HG03565 (cell line): ENCODE results near the gene PPFIA2.

ENCODE experiments used
- ATAC-seq: cut with Tn5 transposase; IDR thresholded peaks from one replicate; pipeline ENCODE4 v1.9.1; 2021; ENCODE audit warnings: mild to moderate bottlenecking, moderate library complexity; ENCODE audit not compliant: unreplicated experiment

PPFIA2 gene

DNA sequence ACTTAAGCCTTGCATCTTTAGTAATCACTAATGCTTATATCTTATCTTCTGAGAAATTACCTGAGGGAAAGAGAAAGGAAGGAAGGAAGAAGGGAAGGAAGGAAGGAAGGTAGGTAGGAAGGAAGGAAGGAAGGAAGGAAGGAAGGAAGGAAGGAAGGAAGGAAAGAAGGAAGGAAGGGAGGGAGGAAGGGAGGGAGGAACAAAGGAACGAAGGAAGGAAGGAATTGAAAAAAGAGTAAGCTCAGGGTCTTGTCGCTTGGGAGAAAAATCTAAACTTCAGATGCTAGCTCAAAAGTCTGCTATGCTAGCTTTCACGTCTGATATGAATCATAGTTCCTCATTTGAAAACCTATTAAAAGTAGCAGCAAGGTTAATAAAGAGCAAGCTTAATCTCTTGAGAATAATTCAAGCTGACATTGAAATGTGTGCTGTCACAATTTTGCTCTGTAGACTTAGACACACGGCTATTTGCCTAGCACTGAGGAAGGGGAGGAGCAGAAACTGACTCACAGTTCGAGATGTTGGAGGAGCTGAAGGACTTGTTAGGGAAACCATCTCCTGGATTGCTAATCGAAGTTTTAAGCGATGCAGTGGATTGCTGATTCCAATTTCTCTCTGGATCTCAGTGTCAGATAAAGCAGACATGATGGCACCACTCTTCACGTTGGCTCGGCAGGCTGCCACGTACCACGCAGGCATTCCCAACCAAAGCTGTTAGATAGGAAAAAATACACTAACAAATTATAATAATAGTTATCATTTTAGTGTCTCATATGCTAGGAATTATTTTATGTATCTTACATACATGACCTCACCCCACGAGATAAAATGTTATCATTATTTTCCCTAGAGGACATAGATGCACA lies 464.6 kb downstream of the PPFIA2 start:
- ATAC-seq = no peak

DNA sequence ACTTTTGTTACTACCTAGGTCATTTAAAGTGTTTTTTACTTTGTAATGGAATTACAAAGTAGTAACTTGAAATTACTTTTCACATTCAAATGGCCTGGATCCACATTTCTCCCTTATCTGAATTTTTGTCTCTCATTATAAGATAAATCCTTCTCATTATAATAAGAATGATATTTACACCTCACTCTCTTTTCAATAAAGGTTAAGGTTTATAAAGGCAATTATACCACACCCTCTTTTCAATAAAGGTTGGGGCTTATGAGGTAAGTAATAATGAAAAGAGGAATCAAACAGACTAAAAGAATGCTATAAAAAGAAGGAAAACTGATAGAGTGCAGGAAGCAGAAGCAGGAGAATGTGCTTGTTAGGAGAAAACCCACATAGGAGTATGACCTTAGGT lies 470.5 kb downstream of the PPFIA2 start:
- ATAC-seq = no peak

DNA sequence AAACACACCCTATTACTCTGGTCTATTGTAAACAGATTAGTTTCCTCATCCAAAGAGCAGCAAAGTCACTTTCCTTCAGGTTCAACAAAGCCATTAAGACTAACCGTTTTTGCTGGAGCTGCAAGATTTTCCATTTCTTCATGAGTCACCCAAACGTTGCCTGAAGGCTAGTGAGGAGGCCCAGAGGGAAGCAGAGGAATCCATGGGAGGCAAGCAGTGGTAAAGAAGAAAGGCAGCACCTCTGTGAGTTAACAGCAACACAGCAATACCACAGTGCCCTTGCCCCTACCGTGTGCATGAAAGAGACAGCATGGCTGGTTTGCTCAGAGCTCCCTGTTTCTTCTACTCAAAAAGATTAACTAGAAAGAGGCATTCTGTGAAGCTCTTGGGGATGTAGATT lies 475.0 kb downstream of the PPFIA2 start:
- no peak for ATAC-seq

DNA sequence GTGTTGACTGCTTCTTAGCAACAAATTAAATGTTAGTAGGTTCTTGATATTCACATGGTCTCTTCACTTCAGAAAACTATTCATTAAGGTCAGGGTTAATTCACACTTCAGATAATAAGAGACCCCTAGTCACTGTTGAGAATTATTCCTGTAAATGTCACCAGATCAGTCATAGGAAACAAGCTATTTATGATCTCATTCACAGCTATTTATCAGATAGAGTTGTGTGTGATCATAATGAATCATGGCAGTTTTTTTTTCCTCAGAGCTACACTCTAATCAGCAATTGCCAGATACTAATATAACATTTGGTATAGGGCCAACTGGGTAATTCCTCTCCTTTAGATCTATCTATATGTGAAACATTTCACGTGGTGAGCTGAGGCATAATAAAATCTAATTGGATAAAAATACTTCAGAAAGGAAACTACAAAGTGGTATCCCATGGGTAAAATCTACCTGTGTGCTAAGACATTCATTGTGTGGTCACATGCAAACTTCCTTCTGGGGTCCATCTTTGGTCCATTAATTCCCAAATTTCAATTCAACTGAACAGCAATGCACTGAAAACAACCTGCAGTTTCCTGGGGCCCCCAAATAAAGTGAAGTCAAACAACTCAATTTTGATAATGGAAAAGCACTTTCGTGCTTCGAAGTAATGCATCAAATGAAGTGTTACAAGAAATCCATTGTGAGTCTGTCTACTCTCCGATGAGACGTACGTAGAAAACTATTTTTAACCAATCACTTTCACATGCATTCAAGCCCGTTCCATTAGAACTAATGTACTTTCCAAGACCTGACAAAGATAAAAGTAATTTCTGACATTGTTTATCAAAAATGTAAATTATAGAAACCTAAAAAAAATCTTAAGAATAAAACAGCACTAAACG lies 484.3 kb downstream of the PPFIA2 start:
- ATAC-seq = no peak

DNA sequence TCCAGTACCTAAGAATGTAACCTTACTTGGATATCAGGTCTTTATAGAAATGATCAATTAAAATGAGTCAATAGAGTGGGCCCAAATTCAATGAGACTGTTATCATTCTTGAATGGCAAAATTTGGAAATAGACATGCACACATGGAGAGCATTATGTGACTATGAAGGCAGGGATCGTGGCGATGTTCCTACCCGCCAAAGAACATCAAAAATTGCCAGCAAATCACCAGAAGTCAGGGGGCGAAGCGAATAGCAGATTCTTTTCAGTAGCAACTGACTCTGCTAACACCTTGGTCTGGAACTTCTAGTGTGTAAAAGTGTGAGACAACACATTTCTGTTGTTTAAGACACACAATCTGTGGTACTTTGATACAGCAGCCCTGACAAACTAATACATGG lies 488.8 kb downstream of the PPFIA2 start:
- ATAC-seq = no peak

DNA sequence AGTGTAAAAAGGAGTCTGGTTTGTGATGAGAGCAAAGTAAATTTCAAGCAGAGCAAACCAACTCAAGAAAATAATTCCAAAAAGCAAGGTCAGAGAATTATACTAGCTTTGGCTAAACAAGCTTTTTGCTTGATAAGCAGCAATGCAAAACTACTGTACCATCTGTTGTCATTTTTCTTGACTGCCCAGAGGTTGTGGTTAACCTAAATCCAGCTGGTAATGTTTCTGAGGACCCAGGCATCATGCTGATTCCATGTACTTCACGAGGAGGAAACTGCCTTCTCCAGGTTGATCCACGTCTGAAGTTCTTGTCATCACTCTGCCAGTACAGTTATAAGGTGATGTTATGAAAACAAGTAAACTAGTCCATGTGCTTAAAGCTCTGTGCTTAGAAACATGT lies 496.1 kb downstream of the PPFIA2 start:
- ATAC-seq = no peak

DNA sequence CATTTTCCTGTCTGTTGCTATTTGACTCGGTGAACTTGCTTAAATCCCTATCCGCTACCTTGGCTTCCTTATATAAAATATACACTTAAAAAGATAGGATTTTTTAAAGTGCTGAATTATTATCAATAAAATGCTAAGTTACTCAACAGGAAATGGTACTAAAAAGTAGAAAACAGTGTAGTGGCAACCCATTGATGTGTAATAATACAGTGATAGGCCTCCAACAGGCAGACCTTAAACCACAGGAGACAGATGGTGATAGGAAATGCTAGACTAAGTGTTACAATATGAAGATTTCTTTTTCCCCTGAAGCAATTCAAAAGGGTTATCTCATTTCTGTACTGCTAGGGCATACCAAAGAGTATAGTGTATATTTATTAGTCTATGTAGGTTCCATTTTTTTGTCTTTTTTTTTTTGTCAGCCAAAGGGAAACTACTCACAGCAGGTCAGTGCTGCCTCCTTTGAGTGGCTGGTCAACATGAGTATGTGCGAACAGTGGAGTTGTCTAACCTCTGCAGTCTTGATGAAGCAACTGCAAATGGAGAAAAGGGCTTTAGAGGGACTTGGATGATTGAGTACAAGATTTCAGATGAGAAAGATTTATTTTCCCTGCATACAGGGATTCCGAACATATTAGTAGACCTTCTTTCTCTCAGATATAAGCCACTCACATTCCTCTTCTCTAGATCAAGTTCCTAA lies 497.5 kb downstream of the PPFIA2 start:
- ATAC-seq = no peak

DNA sequence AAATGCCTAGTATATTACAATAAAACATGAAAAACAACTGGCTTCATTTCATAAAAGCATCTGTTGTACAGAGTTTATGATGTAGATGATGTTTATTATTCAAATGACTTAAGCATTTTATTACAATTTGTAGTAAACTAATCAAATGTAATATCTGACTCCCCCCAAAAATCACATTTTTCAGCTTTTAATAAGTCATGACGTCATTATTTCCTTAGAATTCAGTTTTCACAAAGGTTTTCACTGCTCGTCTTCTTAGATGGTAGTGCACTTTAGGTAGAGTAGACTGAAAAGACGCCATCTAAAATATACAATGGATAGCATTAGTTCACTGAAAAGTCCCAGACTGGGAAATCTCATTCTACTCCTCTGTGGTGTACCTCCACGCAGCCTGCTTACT lies 499.8 kb downstream of the PPFIA2 start:
- no peak for ATAC-seq

GRCh38 chr12:81257947-81258551 lies 501.1 kb downstream of the PPFIA2 start:
- no peak for ATAC-seq

DNA sequence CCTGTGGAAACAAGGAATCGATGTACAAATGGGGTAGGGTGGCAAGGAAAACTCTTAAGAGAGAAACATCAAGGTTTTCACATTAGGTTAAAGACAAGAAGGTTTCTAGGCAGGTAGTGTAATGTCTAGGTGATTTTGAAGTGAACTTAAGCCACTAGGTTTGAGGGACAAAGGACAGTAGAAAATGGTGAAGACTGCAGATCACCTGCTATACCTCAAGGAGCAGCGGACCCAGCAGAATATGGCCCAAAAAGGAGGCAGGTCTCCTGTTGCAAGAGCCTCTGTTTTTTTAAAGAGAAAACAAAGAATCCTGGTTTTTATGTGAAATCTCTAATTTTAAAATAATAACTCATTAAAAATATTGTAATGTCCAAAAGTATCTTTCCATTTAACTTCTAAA lies 503.2 kb downstream of the PPFIA2 start:
- no peak for ATAC-seq

GRCh38 chr12:81255456-81255855 lies 503.7 kb downstream of the PPFIA2 start:
- ATAC-seq = no peak

- ATAC-seq = no peak
Observed at GRCh38 chr12:81253360-81253759, 505.8 kb downstream of the PPFIA2 start.

GRCh38 chr12:81252228-81252627 lies 506.9 kb downstream of the PPFIA2 start:
- no peak for ATAC-seq

GRCh38 chr12:81249976-81250375 lies 509.2 kb downstream of the PPFIA2 start:
- no peak for ATAC-seq

GRCh38 chr12:81245907-81246570 lies 513.1 kb downstream of the PPFIA2 start:
- no peak for ATAC-seq

DNA sequence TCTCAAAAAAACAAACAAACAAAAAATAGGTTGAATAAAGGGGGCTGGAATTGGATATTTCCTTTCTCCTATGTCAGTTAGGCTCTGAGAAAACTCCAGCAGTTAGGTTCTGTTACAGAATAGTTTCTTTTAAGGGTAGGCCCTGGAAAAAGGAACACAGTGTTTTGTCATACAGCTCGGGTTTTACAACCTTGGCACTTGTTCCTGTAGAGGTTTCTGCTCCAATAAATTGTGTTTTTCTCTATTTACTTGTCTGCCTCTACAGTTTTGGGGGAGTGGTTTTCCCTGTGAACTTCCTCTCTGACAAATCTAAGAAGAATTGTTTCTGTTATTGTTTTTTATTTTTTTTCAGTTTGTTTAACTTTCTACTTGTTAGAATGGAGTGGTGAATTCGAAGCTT lies 513.7 kb downstream of the PPFIA2 start:
- no peak for ATAC-seq

DNA sequence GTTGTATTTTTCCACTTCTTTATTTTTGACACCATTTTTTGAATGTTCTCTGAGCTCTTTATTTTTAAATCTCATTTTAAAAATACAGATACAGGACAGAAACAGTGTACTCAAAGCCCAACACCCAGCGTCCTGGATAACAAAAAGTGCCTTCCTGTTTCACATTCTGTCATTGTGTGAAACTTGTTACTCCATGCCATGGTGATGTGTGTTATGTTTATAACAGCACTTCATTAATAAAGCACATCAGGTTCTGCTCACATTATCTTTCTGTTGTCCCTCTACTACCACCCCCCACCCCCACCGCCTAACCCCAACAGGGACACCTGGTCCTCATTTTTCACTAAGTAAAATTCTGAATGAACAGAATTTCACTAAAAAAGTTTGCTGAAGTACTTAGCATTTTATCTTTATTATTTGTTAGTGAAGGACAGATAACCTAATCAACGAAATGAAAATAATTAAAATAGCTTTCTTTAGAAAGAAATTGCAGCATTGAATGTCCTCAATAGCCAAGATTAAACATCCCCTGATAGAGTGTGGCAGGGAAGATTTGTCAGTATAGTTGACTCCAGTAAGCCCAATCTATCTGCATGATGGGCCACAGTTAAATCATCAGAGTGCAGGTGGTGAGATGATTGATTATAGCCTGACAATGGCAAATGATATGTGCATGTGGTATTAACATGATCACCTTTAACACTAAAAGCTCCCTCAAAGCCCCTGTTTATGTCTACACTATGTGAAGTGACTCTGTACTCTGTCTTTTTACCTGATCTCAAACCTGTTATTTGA lies 527.4 kb downstream of the PPFIA2 start:
- no peak for ATAC-seq

DNA sequence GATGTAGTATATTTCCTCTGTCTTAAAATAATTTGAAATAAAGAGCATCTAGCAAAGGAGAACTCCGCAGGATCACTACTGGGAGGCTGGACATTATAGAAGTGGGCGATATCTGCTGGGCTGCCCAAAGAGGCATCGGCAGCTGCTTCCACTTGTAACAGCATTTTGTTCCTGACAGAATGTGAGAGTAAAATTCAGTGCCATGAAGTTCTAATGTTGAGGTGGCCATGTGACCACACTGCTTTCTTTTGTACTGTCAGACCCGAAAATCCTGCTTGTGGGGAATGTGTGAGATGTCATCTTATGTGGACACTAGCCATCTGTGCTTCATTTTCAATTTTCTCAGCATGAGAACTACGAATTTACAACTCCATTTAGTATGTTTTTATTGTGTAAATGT lies 529.4 kb downstream of the PPFIA2 start:
- no peak for ATAC-seq

GRCh38 chr12:81224626-81225025 lies 534.5 kb downstream of the PPFIA2 start:
- no peak for ATAC-seq
